Measurements from ENCODE around the gene NTSR1.

Gene NTSR1

DNA sequence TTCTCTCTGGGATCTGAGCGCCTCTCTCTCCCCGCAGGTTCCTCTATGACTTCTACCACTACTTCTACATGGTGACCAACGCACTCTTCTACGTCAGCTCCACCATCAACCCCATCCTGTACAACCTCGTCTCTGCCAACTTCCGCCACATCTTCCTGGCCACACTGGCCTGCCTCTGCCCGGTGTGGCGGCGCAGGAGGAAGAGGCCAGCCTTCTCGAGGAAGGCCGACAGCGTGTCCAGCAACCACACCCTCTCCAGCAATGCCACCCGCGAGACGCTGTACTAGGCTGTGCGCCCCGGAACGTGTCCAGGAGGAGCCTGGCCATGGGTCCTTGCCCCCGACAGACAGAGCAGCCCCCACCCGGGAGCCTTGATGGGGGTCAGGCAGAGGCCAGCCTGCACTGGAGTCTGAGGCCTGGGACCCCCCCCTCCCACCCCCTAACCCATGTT, 51.4 kb downstream of the NTSR1 start:
- TF ChIP-seq, protein P1, sequence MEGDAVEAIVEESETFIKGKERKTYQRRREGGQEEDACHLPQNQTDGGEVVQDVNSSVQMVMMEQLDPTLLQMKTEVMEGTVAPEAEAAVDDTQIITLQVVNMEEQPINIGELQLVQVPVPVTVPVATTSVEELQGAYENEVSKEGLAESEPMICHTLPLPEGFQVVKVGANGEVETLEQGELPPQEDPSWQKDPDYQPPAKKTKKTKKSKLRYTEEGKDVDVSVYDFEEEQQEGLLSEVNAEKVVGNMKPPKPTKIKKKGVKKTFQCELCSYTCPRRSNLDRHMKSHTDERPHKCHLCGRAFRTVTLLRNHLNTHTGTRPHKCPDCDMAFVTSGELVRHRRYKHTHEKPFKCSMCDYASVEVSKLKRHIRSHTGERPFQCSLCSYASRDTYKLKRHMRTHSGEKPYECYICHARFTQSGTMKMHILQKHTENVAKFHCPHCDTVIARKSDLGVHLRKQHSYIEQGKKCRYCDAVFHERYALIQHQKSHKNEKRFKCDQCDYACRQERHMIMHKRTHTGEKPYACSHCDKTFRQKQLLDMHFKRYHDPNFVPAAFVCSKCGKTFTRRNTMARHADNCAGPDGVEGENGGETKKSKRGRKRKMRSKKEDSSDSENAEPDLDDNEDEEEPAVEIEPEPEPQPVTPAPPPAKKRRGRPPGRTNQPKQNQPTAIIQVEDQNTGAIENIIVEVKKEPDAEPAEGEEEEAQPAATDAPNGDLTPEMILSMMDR (IDR thresholded peaks at IDR 0.05), result no peak
- no peak for DNase-seq (ENCODE audit: low spot score)
- H3K4me3 ChIP-seq, result no peak overlapping the region
- no peak overlapping the region for H3K27ac ChIP-seq

- no peak for DNase-seq (ENCODE audit: low spot score)
- no peak overlapping the region for H3K27ac ChIP-seq
- H3K4me3 ChIP-seq, result no peak overlapping the region
- TF ChIP-seq, protein P1 (IDR thresholded peaks at IDR 0.05), result no peak
Measured at GRCh38 chr20:62760471-62760855, 51.8 kb downstream of the NTSR1 start.

DNA sequence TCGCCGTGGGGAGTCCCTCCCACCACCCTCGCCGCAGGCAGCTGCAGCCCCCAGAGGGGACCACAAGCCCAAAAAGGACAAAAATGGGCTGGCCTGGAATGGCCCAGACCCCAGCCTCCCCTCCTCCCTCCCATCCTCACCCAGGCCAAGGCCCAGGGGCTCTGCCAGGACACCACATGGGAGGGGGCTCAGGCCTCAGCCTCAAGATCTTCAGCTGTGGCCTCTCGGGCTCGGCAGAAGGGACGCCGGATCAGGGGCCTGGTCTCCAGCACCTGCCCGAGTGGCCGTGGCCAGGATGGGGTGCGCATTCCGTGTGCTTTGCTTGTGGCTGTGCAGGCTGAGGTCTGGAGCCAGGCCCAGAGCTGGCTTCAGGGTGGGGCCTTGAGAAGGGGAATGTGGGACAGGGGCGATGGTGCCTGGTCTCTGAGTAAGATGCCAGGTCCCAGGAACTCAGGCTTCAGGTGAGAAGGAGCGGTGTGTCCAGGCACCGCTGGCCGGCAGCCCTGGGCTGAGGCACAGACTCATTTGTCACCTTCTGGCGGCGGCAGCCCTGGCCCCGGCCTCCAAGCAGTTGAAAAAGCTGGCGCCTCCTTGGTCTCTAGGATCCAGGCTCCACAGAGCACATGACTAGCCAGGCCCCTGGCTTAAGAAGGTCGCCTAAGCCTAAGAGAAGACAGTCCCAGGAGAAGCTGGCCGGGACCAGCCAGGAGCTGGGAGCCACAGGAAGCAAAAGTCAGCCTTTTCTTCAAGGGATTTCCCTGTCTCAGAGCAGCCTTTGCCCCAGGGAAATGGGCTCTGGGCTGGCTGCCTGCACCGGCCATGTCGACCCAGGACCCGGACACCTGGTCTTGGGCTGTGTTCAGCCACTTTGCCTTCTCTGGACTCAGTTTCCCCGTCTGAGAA, 52.5 kb downstream of the NTSR1 start:
- Histone ChIP-seq H3K4me3 (no peak overlapping the region), H3K27ac (no peak overlapping the region)
- TF ChIP-seq, protein P1 (IDR thresholded peaks at IDR 0.05), result no peak
- no peak for DNase-seq (ENCODE audit: low spot score)

GRCh38 chr20:62761759-62762131, 53.1 kb downstream of the NTSR1 start:
- Histone ChIP-seq H3K27ac (no peak overlapping the region), H3K4me3 (no peak overlapping the region)
- TF ChIP-seq, protein P1 (IDR thresholded peaks at IDR 0.05), result no peak
- no peak for DNase-seq (ENCODE audit: low spot score)

- no peak for DNase-seq (ENCODE audit: low spot score)
- TF ChIP-seq, protein P1 (IDR thresholded peaks at IDR 0.05), result no peak
- no peak overlapping the region for H3K4me3 ChIP-seq
- H3K27ac ChIP-seq, result no peak overlapping the region
Measured at GRCh38 chr20:62762376-62762775, 53.7 kb downstream of the NTSR1 start.

DNA sequence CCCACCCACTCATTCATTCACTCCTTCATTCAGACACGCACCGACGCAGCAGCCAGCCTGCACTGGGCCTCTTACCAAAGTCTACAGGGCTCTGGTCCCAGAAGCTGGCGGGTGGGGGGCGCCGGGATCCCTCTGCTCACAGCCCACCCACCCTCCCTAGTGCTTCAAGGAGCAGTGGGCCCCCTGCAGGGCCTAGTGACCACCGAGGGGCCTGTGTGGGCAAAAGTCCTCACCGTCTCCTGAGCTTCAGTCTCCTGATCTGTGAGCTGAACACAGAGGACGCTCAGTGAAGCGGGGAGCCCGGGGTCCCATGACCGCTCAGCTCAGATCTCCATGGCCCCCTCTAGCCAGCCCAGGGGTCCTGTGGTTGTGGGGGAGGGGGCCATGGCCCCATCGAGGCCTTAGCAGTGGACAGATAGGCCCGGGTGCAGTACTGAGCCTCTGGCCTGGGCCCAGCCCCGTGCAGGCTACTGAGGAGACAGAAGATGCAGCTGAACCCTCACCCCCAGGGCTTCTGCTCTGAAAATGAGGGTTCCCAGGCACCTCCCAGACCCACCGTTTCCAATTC, 54.2 kb downstream of the NTSR1 start:
- Histone ChIP-seq H3K4me3 (no peak overlapping the region), H3K27ac (no peak overlapping the region)
- DNase-seq (ENCODE audit: low spot score), result no peak
- TF ChIP-seq, protein P1 (IDR thresholded peaks at IDR 0.05), result no peak

GRCh38 chr20:62763404-62763803, 54.8 kb downstream of the NTSR1 start:
- Histone ChIP-seq H3K4me3 (no peak overlapping the region), H3K27ac (no peak overlapping the region)
- no peak for DNase-seq (ENCODE audit: low spot score)
- TF ChIP-seq, protein P1 (IDR thresholded peaks at IDR 0.05), result no peak

All from coronary artery (tissue), 2 donors.